GM18858 (cell line): ENCODE results near the gene ATP1A3.
"Not testable (repeated sequence)": the region's sequence is repeated elsewhere in the genome, so short reads cannot be mapped to it uniquely, and the experiment has no call there.

ENCODE experiments used
- ATAC-seq: cut with Tn5 transposase; IDR thresholded peaks from one replicate; pipeline ENCODE4 v1.9.1; 2021; ENCODE audit not compliant: unreplicated experiment

Gene ATP1A3

GRCh38 chr19:41993612-41994483 is at the start of gene ATP1A3:
Gene ATP1A3, minus strand, starts transcription at chr19:41994230. Its CDS starts 154 bp downstream, at chr19:41994076.
- no peak for ATAC-seq

DNA sequence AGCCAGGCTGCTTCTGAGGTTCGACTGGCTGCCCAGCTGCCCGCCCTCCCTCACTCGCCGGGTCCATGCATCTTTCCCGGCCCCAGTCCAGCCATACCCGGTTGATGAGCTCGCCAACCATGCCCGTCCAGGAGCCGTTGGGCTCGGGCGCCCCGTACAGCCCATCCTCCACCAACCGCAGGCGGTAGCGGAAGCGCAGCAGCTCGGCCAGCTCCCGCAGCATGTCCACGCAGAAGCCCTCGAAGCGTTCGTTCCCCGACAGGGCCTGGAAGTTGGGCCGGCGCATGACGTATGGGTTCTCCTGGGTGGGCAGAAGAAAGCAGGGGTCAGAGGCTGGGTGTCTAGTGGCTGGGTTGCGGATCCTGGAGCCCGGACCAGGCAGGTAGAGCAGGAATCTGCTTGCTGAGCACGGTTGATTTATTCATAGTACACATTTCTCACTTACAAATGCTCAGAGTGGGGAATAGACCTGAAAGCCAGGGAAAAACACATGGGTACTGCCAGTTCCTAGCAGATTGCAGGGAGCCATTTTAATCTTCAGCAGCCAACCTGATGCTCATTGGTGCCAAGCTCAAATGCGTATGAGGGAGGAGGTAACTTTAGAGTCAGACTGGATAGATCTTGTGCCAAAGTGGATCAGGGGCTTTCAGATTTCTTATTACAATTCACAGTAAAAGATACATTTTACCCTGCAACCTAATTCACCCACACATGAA is 48.6 kb upstream of the ATP1A3 start:
- no peak for ATAC-seq

- ATAC-seq, result not testable (repeated sequence)
Measured at GRCh38 chr19:42040491-42040890, 46.5 kb upstream of the ATP1A3 start.

DNA sequence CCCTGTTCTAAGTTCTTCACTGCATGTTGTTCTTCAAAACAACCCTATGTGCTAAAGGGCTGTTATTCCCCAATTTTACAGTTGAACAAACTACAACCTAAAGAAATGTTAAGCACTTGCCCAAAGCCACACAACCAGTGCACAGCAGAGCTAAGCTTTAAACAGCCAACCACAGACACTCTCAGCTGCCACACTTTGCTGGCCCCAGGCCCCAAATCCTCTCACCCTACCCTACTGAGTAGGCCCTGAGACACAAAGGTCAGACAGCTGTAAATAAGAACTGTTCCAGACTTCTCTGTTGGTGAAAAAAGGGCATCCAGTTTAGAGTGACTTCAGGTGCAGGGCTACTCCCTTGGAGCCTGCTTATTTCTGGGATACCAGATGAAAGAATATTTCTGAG is 46.0 kb upstream of the ATP1A3 start:
- no peak for ATAC-seq

- ATAC-seq, result no peak
Measured at GRCh38 chr19:42038666-42039065, 44.6 kb upstream of the ATP1A3 start.

DNA sequence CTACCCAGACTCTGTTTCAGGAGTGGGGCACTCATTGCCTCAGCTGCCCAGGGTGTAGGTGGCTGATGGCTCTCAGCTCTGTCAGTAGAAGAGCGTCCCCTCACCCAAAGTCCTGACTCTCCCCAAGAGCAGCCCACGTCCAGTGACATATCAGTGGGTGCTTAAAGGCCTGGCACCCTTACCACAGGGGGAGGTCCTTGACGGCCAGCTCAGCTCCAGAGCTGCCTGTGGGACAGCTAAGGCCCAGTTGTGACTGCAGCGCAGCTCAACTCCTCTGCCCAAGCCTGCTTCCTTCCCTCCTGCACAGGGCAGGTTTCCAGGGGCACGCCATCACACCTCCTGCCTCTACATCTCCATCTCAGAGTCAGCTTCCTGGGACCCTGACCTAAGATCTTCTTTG is 43.6 kb upstream of the ATP1A3 start:
- ATAC-seq, result no peak

- not testable (repeated sequence) for ATAC-seq
Measured at GRCh38 chr19:42034640-42035391, 40.8 kb upstream of the ATP1A3 start.

- no peak for ATAC-seq
Measured at GRCh38 chr19:42033413-42033812, 39.4 kb upstream of the ATP1A3 start.

DNA sequence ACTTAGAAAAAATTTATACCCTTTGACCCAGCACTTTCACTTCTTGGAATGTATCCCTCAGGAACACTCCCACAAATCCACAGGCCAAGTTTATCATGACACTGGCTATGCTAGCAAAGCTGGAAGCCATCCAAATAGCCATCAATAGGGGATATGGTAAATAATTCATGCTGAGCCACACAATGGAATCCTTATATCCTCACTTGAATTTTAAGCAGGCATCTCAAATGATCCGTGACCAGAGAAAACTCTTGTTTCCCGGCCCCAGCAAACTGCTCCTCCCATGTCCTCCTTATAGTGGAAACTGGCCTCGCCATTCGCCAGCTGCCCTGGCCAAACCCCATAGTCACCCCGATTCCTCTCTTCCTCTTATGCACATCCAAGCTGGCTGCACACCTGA is 38.4 kb upstream of the ATP1A3 start:
- ATAC-seq, result no peak

DNA sequence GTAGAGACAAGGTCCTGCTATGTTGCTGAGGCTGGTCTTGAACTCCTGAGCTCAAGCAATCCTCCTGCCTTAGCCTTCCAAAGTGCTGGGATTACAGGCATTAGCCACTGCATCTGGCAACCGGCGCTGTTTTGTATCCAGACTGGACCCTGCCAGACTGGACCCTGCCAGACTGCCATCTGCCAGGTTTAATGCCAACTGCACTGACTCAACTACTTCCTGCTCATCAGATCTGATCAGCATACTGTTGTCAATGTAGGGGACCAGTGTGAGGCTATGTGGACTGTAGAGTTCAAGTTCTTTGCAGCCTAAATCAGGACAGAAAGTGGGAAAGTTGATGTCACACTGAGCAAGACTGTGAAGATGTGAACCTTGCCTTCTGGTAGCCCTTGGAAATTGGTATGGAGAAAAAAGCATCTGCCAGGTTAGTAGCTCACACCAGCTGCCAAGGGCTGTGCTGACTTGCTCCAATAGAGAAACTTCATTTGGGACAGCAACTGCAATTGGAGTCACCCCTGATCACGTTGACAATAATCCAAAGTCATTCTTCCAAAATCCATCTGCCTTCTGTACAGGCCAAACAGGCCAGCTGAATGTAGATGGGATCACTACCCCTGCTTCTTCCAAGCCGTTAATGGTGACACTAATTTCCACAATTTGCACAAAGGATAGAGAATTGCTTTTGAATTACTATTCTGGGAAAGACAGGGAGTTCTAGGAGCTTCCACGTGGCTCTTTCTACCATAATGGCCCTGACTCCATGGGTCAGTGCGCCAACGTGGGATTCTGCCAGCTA is 36.8 kb upstream of the ATP1A3 start:
- no peak for ATAC-seq

DNA sequence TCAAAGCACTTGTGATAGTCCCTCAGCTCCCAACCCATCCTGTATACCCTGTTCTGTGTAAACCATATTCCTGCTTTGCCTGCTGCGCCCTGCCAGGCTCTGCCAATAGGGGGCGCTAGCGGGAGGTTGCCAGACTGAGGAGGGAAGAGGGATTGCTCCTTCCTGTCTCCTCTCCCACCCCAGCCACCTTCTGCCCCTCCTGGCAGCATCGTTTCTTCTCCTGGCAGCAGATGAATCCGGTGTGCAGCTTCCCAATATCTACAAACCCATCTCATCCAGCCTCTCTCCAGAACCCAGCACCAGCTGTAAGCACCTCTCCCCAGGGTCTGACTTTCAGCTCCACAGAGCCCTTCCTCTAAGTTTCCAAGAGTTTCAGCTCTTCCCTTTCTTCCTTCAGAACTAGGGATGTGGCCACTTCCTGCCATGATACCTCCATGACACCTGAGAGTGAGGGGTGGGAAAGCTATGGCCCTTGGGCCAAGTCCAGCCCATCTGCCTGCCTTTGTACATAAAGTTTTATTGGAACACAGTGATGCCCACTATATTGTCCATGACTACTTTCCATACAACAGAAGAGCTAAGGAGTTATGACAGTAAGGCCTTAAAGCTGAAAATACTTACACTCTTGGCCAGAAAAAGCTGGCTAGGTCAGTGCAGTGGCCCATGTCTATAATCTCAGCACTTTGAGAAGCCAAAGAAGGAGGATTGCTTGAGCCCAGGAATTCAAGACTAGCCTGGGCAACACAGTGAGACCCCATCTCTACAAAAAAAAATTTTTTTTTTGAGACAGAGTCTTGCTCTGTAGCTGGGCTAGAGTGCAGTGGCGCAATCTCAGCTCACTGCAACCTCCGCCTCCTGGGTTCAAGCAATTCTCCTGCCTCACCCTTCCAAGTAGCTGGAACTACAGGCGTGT is 34.5 kb upstream of the ATP1A3 start:
- ATAC-seq, result no peak

DNA sequence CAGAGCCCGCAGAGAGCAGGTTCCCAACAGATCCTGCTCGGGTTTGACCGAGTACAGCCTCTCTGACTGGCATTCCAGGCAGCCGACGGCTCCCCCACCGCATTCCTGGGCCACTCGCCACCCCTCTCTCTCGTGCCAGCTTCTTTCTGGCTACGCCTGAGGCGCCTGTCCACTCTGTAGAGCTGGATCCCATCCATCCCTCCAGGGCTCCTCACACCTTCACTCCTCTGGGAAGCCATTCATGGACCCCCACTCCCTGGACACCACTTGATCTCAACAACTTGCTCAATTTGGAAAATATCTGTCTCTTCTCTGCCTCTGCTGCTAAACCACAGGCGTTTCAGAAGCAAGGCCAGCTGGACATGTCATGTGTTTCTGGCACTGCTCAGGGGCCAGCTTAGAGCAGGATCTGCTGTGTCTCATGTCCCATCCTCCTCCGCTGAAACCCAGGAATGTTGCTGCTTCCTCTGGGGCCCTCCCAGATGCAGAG is 30.6 kb upstream of the ATP1A3 start:
- ATAC-seq, result no peak

DNA sequence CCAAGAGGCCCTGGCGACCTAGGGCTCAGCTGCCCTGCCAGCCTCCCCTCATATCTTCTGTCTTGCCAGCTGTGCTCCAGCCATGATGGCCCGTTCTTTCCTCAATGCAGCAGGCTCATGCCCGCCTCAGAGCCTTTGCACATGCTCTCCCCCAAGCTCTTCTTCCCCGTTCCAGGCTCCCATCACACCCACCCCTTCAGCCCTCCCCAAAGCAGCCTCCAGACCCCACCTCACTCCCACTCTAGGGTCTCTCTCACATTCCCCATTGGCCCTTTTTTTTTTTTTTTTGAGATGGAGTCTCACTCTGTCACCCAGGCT is 29.9 kb upstream of the ATP1A3 start:
- ATAC-seq, result no peak

- no peak for ATAC-seq
Measured at GRCh38 chr19:42023121-42023942, 29.3 kb upstream of the ATP1A3 start.

DNA sequence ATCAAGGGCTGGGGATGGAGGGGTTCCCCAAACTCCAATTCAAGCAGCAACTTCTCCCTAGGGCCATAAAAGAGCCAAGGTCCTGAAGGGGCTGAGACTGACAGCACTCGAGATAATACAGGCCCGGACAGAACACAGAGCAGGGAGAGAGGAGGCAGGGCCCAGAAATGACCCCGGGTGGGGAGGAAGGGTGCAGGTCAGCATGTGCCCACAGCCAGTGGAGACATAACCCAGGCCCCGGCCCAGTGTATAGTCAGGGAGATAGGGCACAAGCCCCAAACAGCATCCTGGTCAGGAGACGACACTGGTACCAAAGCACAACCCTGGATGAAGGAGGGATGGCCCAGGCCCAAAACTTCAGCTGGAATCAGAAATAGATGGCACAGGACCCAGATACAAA is 28.6 kb upstream of the ATP1A3 start:
- ATAC-seq, result no peak

GRCh38 chr19:42021185-42021584 is 27.2 kb upstream of the ATP1A3 start:
- ATAC-seq, result no peak

- no peak for ATAC-seq
Measured at GRCh38 chr19:42018503-42019193, 24.6 kb upstream of the ATP1A3 start.

- no peak for ATAC-seq
Measured at GRCh38 chr19:42017040-42017439, 23.0 kb upstream of the ATP1A3 start.
